ENCODE measurements around the gene WNT7B.
A peak's percentile ranks its signal among the peaks of the same experiment; 100 is the strongest.

WNT7B gene

GRCh38 chr22:45977003-45977411, at the start of gene WNT7B:
WNT7B (minus strand) TSS chr22:45977162; CDS start chr22:45976754, 408 bp downstream.
- peak in 1 of 56 donors; percentile 34 for DNase-seq

- no peak for DNase-seq
These were observed 49.3 kb upstream of the WNT7B start for GRCh38 chr22:46025973-46026898.

- no peak for DNase-seq
These were observed 48.4 kb upstream of the WNT7B start for GRCh38 chr22:46025225-46025972.

GRCh38 chr22:46024136-46024840, 47.3 kb upstream of the WNT7B start:
- DNase-seq, result no peak

GRCh38 chr22:46023558-46023981, 46.6 kb upstream of the WNT7B start:
- DNase-seq, result peak in 5 of 56 donors; percentile 30 to 47 (median 39)

- no peak for DNase-seq
These were observed 46.0 kb upstream of the WNT7B start for GRCh38 chr22:46022881-46023512.

GRCh38 chr22:46021577-46021976, 44.6 kb upstream of the WNT7B start:
- no peak for DNase-seq

GRCh38 chr22:46019351-46019750, 42.4 kb upstream of the WNT7B start:
- DNase-seq, result no peak

- DNase-seq, result no peak
These were observed 41.9 kb upstream of the WNT7B start for GRCh38 chr22:46018859-46019258.

- DNase-seq, result no peak
These were observed 40.2 kb upstream of the WNT7B start for GRCh38 chr22:46017166-46017565.

- peak in 52 of 56 donors; percentile 38 to 92 (median 76) for DNase-seq
These were observed 36.8 kb upstream of the WNT7B start for GRCh38 chr22:46013460-46014416.

- no peak for DNase-seq
These were observed 35.9 kb upstream of the WNT7B start for GRCh38 chr22:46012881-46013281.

- DNase-seq, result no peak
These were observed 35.4 kb upstream of the WNT7B start for GRCh38 chr22:46012182-46012880.

- DNase-seq, result peak in 3 of 56 donors; percentile 36 to 69 (median 64)
These were observed 34.7 kb upstream of the WNT7B start for GRCh38 chr22:46011627-46012181.

- DNase-seq, result peak in 48 of 56 donors; percentile 41 to 94 (median 76)
These were observed 34.1 kb upstream of the WNT7B start for GRCh38 chr22:46010951-46011626.

GRCh38 chr22:46010207-46010867, 33.4 kb upstream of the WNT7B start:
- DNase-seq, result peak in 4 of 56 donors; percentile 21 to 59 (median 48)

- no peak for DNase-seq
These were observed 32.8 kb upstream of the WNT7B start for GRCh38 chr22:46009730-46010129.

Measured in nucleus accumbens (tissue), 56 donors.